Keratinocyte (primary cell): ENCODE measurements around the gene TRAK2.

Experiments used
- CTCF ChIP-seq, 3 experiments: IDR thresholded peaks in 1 of 3; conservative IDR thresholded peaks in 1 of 3; optimal IDR thresholded peaks in 1 of 3; 2 replicates in 2 of 3; 3 replicates in 1 of 3; pipeline versions ENCODE3 to v1.5.1; 2011; ENCODE audit warnings: low read length in 3 of 3, mild to moderate bottlenecking in 3 of 3, moderate library complexity in 2 of 3, control low read depth in 1 of 3, inconsistent platforms in 1 of 3; ENCODE audit not compliant: insufficient read depth in 2 of 3; ENCODE audit errors: extremely low read depth in 1 of 3
- EZH2 ChIP-seq: IDR thresholded peaks from one replicate; pipeline ENCODE4 v1.6.1; 2012; ENCODE audit warnings: inconsistent platforms, mild to moderate bottlenecking, low read length, moderate library complexity

- TF ChIP-seq EZH2 (no peak), CTCF (optimal IDR thresholded peaks at IDR 0.05 in 1 of 3, IDR thresholded peaks at IDR 0.05 in 1 of 3, conservative IDR thresholded peaks at IDR 0.05 in 1 of 3; ENCODE audit: extremely low read depth in 1 of 3, insufficient read depth in 2 of 3, low read length in 3 of 3) (no peak)
These were observed 31.3 kb upstream of the TRAK2 start for GRCh38 chr2:201482543-201482942.
